Spleen (tissue), 11 donors: ENCODE results near the gene MCCD1. TPM values are rescaled to one million over a fixed set of nuclear protein-coding genes. Genes with fewer than 3 reads are reported as not detected.
A peak's percentile ranks its signal among the peaks of the same experiment; 100 is the strongest.

Experiments used
- DNase-seq: peaks from one replicate; pipeline ENCODE4 v3.0.0-alpha.2; 2020
- H3K27ac ChIP-seq, 8 donors: fragments of 200-600 bp; sonication (generic) in 7 of 8; 1 replicate in 4 of 8; 2 replicates in 4 of 8; pipeline versions ENCODE4 v1.5.0 to v1.8.0; 2016 to 2021; ENCODE audit warnings: inconsistent platforms in 4 of 8, mild to moderate bottlenecking in 4 of 8, moderate library complexity in 1 of 8
- H3K27me3 ChIP-seq, 7 donors: fragments of 200-600 bp; sonication (generic) in 6 of 7; replicated peaks in 1 of 7; 1 replicate in 4 of 7; 2 replicates in 3 of 7; pipeline versions ENCODE4 v1.5.0 to v1.8.0; 2016 to 2021; ENCODE audit warnings: inconsistent platforms in 3 of 7, mild to moderate bottlenecking in 1 of 7
- H3K36me3 ChIP-seq, 6 donors: fragments of 200-600 bp; sonication (generic) in 5 of 6; 1 replicate in 4 of 6; 2 replicates in 2 of 6; pipeline versions ENCODE4 v1.5.0 to v1.8.0; 2016 to 2021; ENCODE audit warnings: inconsistent platforms in 2 of 6
- H3K4me1 ChIP-seq, 6 donors: fragments of 200-600 bp; sonication (generic) in 5 of 6; 1 replicate in 3 of 6; 2 replicates in 3 of 6; pipeline versions ENCODE4 v1.5.0 to v1.8.0; 2016 to 2021; ENCODE audit warnings: inconsistent platforms in 3 of 6
- H3K4me3 ChIP-seq, 8 donors: fragments of 200-600 bp; sonication (generic) in 7 of 8; 1 replicate in 4 of 8; 2 replicates in 4 of 8; pipeline versions ENCODE4 v1.5.0 to v1.8.0; 2016 to 2021; ENCODE audit warnings: inconsistent platforms in 4 of 8, mild to moderate bottlenecking in 4 of 8, moderate library complexity in 2 of 8
- H3K9me3 ChIP-seq, 8 donors: fragments of 200-600 bp; sonication (generic) in 7 of 8; 1 replicate in 4 of 8; 2 replicates in 4 of 8; pipeline versions ENCODE4 v1.5.0 to v1.8.0; 2016 to 2021; ENCODE audit warnings: inconsistent platforms in 4 of 8
- POLR2A ChIP-seq, 3 donors: fragments of 450-650 bp; IDR thresholded peaks; one replicate each; pipeline ENCODE4 v1.5.1; 2017; ENCODE audit warnings: antibody characterized with exemption in 3 of 3, mild to moderate bottlenecking in 1 of 3
- POLR2AphosphoS5 ChIP-seq, 3 donors: sonication (generic); formaldehyde crosslinking; IDR thresholded peaks; one replicate each; pipeline ENCODE4 v1.5.1; 2017; ENCODE audit warnings: antibody characterized with exemption in 3 of 3
- WGBS, 5 donors: extraction: QIAGEN DNeasy Blood & Tissue Kit in 3 of 5; methylation state at CpG; one replicate each; pipeline versions ENCODE4 v1.1.5 to v1.1.7; 2013 to 2018; 5-methylcytosine and 5-hydroxymethylcytosine counted together
- intact Hi-C: fragments of 100-400 bp; cut with DNase I; formaldehyde crosslinking; loops from one replicate; pipeline ENCODE4 v1.15.0; 2023; ENCODE audit warnings: low total_unique reads
- polyA plus RNA-seq, 3 donors: library from polyadenylated mRNA; stranded (reverse); fragments of 200-250 nt; gene quantifications; one replicate each; pipeline ENCODE4 v1.2.1, GENCODE V29; 2013
- total RNA-seq, 7 donors: library from RNA; depleted of rRNA in 3 of 7; stranded (reverse); fragments of >200 nt in 3 of 7; fragmentation: NEBNext Ultra II Directional in 4 of 7; extraction: Animal tissue kit (Norgen Biotek cat#: 25700) in 4 of 7; gene quantifications; one replicate each; pipeline versions ENCODE4 v1.1.0 to v1.2.1, GENCODE V29; 2016 to 2021
- TF ChIP-seq, protein P1 (sequence below), 11 experiments: fragments of 200-600 bp in 7 of 11; fragments of 450-650 bp in 4 of 11; sonication (generic) in 4 of 11; IDR thresholded peaks in 8 of 11; conservative IDR thresholded peaks in 3 of 11; 1 replicate in 7 of 11; 2 replicates in 4 of 11; pipeline versions ENCODE4 v1.4.0 to v1.8.0; 2016 to 2021; ENCODE audit warnings: antibody characterized with exemption in 11 of 11, inconsistent platforms in 4 of 11, mild to moderate bottlenecking in 1 of 11
- donor health status: healthy with polysubstance abuse.
- donor health status: DM: no; HTN: no; CAD: no; lungs with moderate emphysema.
- donor health status: DM: no; HTN: no; CAD: no.
- donor health status: Bipolar disorder and iron deficiency.
- donor health status: healthy.
- donor health status: DM: no; HTN: no; CAD: no.
- donor health status: DM: yes; HTN: yes; CAD: no.

Gene MCCD1
- total and polyA plus RNA-seq, 10 donors = not detected

GRCh38 chr6:31546958-31547726 lies 18.4 kb downstream of the MCCD1 start, which contains the start of gene NFKBIL1:
Gene NFKBIL1 (plus strand): TSS chr6:31547608. CDS start chr6:31547695, 87 bp downstream.
- Histone ChIP-seq H3K9me3 (no peaks in the 10 kb centered on the region), H3K27me3 (no peaks in the 10 kb centered on the region), H3K27ac (peak within 1 kb of the TSS; percentile 69 to 92 (median 87)), H3K4me3 (peak within 1 kb of the TSS; percentile 34 to 73 (median 40)), H3K4me1 (peaks cover 23 to 76% (median 62%) of the 10 kb centered on the region in 6 donors), H3K36me3 (peaks cover 0 to 25% (median 5%) of the 10 kb centered on the region in 6 donors)
- DNase-seq = peak; percentile 97
- intact Hi-C loops = loop anchor here (2.0 kb wide), 1 partner anchor 52 kb away; no protein-coding TSS in a partner anchor
- 0 to 1% (median 1%) methylated on average over 25 of the region's 25 CpGs for WGBS, 5 donors
- TF ChIP-seq POLR2AphosphoS5 (IDR thresholded peaks at IDR 0.05) (peak; percentile 85 to 95 (median 91)), POLR2A (IDR thresholded peaks at IDR 0.05) (no peak)
- TF ChIP-seq, protein P1, sequence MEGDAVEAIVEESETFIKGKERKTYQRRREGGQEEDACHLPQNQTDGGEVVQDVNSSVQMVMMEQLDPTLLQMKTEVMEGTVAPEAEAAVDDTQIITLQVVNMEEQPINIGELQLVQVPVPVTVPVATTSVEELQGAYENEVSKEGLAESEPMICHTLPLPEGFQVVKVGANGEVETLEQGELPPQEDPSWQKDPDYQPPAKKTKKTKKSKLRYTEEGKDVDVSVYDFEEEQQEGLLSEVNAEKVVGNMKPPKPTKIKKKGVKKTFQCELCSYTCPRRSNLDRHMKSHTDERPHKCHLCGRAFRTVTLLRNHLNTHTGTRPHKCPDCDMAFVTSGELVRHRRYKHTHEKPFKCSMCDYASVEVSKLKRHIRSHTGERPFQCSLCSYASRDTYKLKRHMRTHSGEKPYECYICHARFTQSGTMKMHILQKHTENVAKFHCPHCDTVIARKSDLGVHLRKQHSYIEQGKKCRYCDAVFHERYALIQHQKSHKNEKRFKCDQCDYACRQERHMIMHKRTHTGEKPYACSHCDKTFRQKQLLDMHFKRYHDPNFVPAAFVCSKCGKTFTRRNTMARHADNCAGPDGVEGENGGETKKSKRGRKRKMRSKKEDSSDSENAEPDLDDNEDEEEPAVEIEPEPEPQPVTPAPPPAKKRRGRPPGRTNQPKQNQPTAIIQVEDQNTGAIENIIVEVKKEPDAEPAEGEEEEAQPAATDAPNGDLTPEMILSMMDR (IDR thresholded peaks at IDR 0.05 in 8 of 11, conservative IDR thresholded peaks at IDR 0.05 in 3 of 11) = peak in 2 of 11 experiments; percentile 7 to 11

- H3K27me3 ChIP-seq = no peaks in the 10 kb centered on the region
- peak overlapping the region; percentile 69 to 92 (median 87) for H3K27ac ChIP-seq
- H3K4me1 ChIP-seq = peaks cover 18 to 78% (median 61%) of the 10 kb centered on the region in 6 donors
- intact Hi-C loops = loop anchor here (2.0 kb wide), 1 partner anchor 51 kb away; no protein-coding TSS in a partner anchor
- peak overlapping the region; percentile 34 to 73 (median 40) for H3K4me3 ChIP-seq
- peaks cover 0 to 29% (median 5%) of the 10 kb centered on the region in 6 donors for H3K36me3 ChIP-seq
- no peaks in the 10 kb centered on the region for H3K9me3 ChIP-seq
- peak; percentile 87 for DNase-seq
- TF ChIP-seq, protein P1 (IDR thresholded peaks at IDR 0.05 in 8 of 11, conservative IDR thresholded peaks at IDR 0.05 in 3 of 11) = no peak
- TF ChIP-seq POLR2AphosphoS5 (IDR thresholded peaks at IDR 0.05) (peak in 2 of 3 donors; percentile 13 to 23), POLR2A (IDR thresholded peaks at IDR 0.05) (no peak)
- WGBS, 5 donors = 72 to 81% (median 73%) methylated on average over 24 of the region's 24 CpGs
Observed at GRCh38 chr6:31547727-31548543, 19.2 kb downstream of the MCCD1 start.

GRCh38 chr6:31548544-31548873 lies 19.7 kb downstream of the MCCD1 start:
- 89 to 95% (median 93%) methylated on average over 2 of the region's 2 CpGs for WGBS, 5 donors
- Histone ChIP-seq H3K36me3 (peaks cover 0 to 34% (median 5%) of the 10 kb centered on the region in 6 donors), H3K9me3 (no peaks in the 10 kb centered on the region), H3K27ac (peak overlapping the region; percentile 69 to 92 (median 87)), H3K4me3 (peak overlapping the region in 3 of 8 donors; percentile 48 to 73 (median 51)), H3K4me1 (peaks cover 17 to 78% (median 60%) of the 10 kb centered on the region in 6 donors), H3K27me3 (no peaks in the 10 kb centered on the region)
- intact Hi-C loops = no loop called here
- TF ChIP-seq POLR2AphosphoS5 (IDR thresholded peaks at IDR 0.05) = no peak
- TF ChIP-seq, protein P1 (IDR thresholded peaks at IDR 0.05 in 8 of 11, conservative IDR thresholded peaks at IDR 0.05 in 3 of 11) = no peak
- TF ChIP-seq POLR2A (IDR thresholded peaks at IDR 0.05) = no peak
- no peak for DNase-seq
